ENCODE data around the gene HPS1. TPM values are rescaled to one million over a fixed set of nuclear protein-coding genes. Genes with fewer than 3 reads are reported as not detected.

HPS1 gene
- polyA plus RNA-seq, 1 of the 3 experiments (the other 2 are of a cell fraction), result 41.4 TPM

DNA sequence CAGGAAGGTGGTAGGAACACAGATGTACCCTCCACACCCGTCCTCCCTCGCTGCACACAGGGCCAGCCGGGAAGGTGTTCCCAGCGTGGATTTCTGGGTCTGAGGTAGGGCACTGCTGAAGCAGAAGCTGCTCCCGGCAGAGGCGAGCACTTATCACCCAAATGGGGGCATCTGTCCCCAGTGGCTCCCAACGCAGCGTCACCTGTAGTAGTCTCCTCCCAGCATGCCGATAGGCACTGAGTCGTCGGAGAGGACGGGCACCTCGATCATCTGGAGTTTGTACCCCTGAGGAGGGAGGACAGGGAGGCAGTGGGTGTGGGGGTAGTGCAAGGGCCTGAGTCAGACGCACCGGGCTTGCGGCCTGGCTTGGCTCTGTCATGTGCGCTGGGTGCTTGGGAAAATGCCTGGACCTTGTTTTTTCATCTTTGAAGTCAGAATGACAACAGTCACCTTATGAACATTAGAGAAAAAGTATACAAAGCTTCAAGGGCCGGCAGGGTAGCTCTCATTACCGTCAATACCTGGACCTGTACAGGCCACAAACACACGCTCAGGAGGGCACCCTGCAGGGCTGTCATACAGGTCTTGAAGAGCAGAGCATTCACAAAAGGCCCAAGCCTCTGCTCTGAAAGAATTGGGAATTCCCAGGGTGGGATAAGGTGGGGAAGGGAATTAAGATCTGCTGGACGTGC is 28.6 kb downstream of the HPS1 start (continued):
- TF ChIP-seq IRF3 (IDR thresholded peaks at IDR 0.05; ENCODE audit: low read depth, low read length), result no peak
- no peak for TF ChIP-seq RFX5 (IDR thresholded peaks at IDR 0.05; ENCODE audit: low read length)
- TF ChIP-seq NRF1 (IDR thresholded peaks at IDR 0.05; ENCODE audit: low read depth, low read length), result no peak
- TF ChIP-seq RCOR1 (IDR thresholded peaks at IDR 0.05; ENCODE audit: low read length), result no peak
- no peak for TF ChIP-seq GATA2 (CRISPR knock-in tag; IDR thresholded peaks at IDR 0.05)
- TF ChIP-seq SIN3A (IDR thresholded peaks at IDR 0.05; ENCODE audit: borderline replicate concordance, low read depth, low read length), result no peak
- no peak for TF ChIP-seq FOSL2 (IDR thresholded peaks at IDR 0.05; ENCODE audit: borderline replicate concordance, low read depth)
- TF ChIP-seq, protein P1, sequence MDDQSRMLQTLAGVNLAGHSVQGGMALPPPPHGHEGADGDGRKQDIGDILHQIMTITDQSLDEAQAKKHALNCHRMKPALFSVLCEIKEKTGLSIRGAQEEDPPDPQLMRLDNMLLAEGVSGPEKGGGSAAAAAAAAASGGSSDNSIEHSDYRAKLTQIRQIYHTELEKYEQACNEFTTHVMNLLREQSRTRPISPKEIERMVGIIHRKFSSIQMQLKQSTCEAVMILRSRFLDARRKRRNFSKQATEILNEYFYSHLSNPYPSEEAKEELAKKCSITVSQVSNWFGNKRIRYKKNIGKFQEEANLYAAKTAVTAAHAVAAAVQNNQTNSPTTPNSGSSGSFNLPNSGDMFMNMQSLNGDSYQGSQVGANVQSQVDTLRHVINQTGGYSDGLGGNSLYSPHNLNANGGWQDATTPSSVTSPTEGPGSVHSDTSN (IDR thresholded peaks at IDR 0.05), result no peak
- TF ChIP-seq, protein P2, sequence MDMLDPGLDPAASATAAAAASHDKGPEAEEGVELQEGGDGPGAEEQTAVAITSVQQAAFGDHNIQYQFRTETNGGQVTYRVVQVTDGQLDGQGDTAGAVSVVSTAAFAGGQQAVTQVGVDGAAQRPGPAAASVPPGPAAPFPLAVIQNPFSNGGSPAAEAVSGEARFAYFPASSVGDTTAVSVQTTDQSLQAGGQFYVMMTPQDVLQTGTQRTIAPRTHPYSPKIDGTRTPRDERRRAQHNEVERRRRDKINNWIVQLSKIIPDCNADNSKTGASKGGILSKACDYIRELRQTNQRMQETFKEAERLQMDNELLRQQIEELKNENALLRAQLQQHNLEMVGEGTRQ (IDR thresholded peaks at IDR 0.05; ENCODE audit: borderline replicate concordance, low read depth, low read length), result no peak

- H3K79me2 ChIP-seq (ENCODE audit: insufficient read depth), result peaks cover 16% of the 10 kb centered on the region; the same call in 1 of the 2 replicates
- H3K4me3 ChIP-seq (ENCODE audit: low read depth in 2 of 2, low read length in 1 of 2), result no peak overlapping the region
- no peaks in the 10 kb centered on the region for H3K9me2 ChIP-seq
- no peak overlapping the region for H3K27ac ChIP-seq (ENCODE audit: low read depth in 2 of 2, low read length in 1 of 2)
- no peaks in the 10 kb centered on the region for H4K20me1 ChIP-seq (ENCODE audit: insufficient read depth)
- no peaks in the 10 kb centered on the region for H3F3A ChIP-seq (replicated peaks; ENCODE audit: insufficient read depth)
- CTCF ChIA-PET, result no interaction called here
- peaks cover 0 to 14% of the 10 kb centered on the region in 2 experiments for H3K36me3 ChIP-seq (replicated peaks in 1 of 2; ENCODE audit: control insufficient read depth in 1 of 2, insufficient read depth in 2 of 2, low read length in 1 of 2)
- no peak overlapping the region for H3K9ac ChIP-seq
- H3K4me2 ChIP-seq, result no peak overlapping the region
- peaks cover 6 to 21% of the 10 kb centered on the region in 2 experiments; a peak in 2 of 4 replicates for H3K4me1 ChIP-seq (ENCODE audit: control insufficient read depth in 1 of 2, insufficient read depth in 2 of 2, low read depth in 1 of 2, low read length in 1 of 2)
- no peaks in the 10 kb centered on the region for H3K27me3 ChIP-seq (ENCODE audit: insufficient read depth)
- no peak overlapping the region for H2AFZ ChIP-seq (ENCODE audit: low read depth)
- DNase-seq, result no peak
- H3K9me3 ChIP-seq, result no peaks in the 10 kb centered on the region
- POLR2A ChIA-PET, result no interaction called here
- 92% methylated on average over 10 of the region's 19 CpGs for WGBS (ENCODE audit: low lambda C conversion rate)
- no peak for TF ChIP-seq NRF1 (IDR thresholded peaks at IDR 0.05; ENCODE audit: low read depth, low read length)
- TF ChIP-seq RXRA (IDR thresholded peaks at IDR 0.05; ENCODE audit: borderline replicate concordance, low read depth), result no peak
- no peak for TF ChIP-seq EZH2phosphoT487 (IDR thresholded peaks at IDR 0.05; ENCODE audit: borderline replicate concordance, low read depth)
- TF ChIP-seq RFX5 (IDR thresholded peaks at IDR 0.05; ENCODE audit: low read length), result no peak
- TF ChIP-seq, protein P2 (IDR thresholded peaks at IDR 0.05; ENCODE audit: borderline replicate concordance, low read depth, low read length), result no peak
- TF ChIP-seq FOXM1 (IDR thresholded peaks at IDR 0.05; ENCODE audit: low read depth), result no peak
- TF ChIP-seq SIN3A (IDR thresholded peaks at IDR 0.05; ENCODE audit: borderline replicate concordance, low read depth, low read length), result no peak
- no peak for TF ChIP-seq TEAD4 (IDR thresholded peaks at IDR 0.05; ENCODE audit: borderline replicate concordance, insufficient read depth)
- no peak for TF ChIP-seq ELF1 (IDR thresholded peaks at IDR 0.05)
- TF ChIP-seq IRF3 (IDR thresholded peaks at IDR 0.05; ENCODE audit: low read depth, low read length), result no peak
- no peak for TF ChIP-seq GABPA (IDR thresholded peaks at IDR 0.05; ENCODE audit: low read depth)
- TF ChIP-seq EP300 (IDR thresholded peaks at IDR 0.05; ENCODE audit: borderline replicate concordance in 1 of 2, low read depth in 1 of 2, low read length in 1 of 2), result no peak
- TF ChIP-seq, protein P1 (IDR thresholded peaks at IDR 0.05), result no peak
- TF ChIP-seq MAX (IDR thresholded peaks at IDR 0.05; ENCODE audit: low read depth), result no peak
- no peak for TF ChIP-seq MXI1 (IDR thresholded peaks at IDR 0.05; ENCODE audit: low read depth, low read length)
- TF ChIP-seq RAD21 (IDR thresholded peaks at IDR 0.05; ENCODE audit: low read length), result no peak
- TF ChIP-seq, protein P3, sequence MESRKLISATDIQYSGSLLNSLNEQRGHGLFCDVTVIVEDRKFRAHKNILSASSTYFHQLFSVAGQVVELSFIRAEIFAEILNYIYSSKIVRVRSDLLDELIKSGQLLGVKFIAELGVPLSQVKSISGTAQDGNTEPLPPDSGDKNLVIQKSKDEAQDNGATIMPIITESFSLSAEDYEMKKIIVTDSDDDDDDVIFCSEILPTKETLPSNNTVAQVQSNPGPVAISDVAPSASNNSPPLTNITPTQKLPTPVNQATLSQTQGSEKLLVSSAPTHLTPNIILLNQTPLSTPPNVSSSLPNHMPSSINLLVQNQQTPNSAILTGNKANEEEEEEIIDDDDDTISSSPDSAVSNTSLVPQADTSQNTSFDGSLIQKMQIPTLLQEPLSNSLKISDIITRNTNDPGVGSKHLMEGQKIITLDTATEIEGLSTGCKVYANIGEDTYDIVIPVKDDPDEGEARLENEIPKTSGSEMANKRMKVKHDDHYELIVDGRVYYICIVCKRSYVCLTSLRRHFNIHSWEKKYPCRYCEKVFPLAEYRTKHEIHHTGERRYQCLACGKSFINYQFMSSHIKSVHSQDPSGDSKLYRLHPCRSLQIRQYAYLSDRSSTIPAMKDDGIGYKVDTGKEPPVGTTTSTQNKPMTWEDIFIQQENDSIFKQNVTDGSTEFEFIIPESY (IDR thresholded peaks at IDR 0.05; ENCODE audit: borderline replicate concordance, low read depth), result no peak
Observed at GRCh38 chr10:98417481-98417959, 29.2 kb downstream of the HPS1 start.

Measured in SK-N-SH (cell line).